ENCODE data around the gene GYPE. TPM values are rescaled to one million over a fixed set of nuclear protein-coding genes. Genes with fewer than 3 reads are reported as not detected.
"Not testable (repeated sequence)": the region's sequence is repeated elsewhere in the genome, so short reads cannot be mapped to it uniquely, and the experiment has no call there.

Gene GYPE
- 0.95 and 2.1 TPM in 2 replicates for total RNA-seq (2014; rRNA removed; shearing (Covaris generic))

DNA sequence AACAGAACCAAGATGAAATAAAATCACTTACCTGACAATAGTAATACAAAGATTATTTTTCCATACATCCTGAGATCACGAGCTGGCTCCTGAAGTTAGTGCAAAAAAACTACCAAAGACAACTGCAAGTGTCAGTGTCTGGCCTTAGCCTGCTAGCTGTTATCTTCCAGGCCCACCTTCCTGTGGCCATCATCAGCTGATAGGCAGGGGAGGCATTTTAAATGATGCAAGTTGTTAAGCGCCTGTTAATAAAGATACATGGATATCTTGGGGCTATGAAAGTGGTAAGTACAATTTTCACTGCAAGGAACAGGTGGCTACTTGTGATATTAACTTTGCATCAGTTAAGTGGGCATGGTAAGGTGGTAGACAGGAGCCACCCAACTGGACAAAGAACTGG is at the start of gene GYPE:
GYPE (minus strand) TSS at position 120 of the 400 bp plus-strand sequence; CDS start at position 68, 52 bp downstream.
- not testable (repeated sequence) for DNase-seq (ENCODE audit: low read depth in 1 of 2, low spot score in 2 of 2); H3K27ac ChIP-seq; H3K36me3 ChIP-seq; H3K9me3 ChIP-seq (replicated peaks); H3K27me3 ChIP-seq (replicated peaks); H3K4me1 ChIP-seq (replicated peaks); H3K4me3 ChIP-seq

DNA sequence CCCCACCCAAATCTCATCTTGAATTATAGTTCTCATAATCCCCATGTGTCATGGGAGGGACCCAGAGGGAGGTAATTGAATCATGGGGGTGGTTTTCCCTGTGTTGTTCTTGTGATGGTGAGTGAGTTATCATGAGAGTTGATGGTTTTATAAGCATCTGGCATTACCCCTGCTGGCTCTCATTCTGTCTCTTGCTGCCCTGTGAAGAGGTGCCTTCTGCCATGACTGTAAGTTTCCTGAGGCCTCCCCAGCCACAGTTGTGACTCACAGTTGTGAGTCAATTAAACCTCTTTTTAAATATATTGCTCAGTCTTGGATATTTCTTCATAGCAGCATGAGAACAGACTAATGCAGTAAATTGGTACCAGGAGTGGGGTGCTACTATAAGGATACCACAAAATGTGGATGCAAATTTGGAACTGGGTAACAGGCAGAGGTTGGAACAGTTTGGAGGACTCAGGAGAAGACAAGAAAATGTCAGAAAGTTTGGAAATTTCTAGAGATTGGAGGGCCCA is 46.2 kb upstream of the GYPE start:
- H3K36me3 ChIP-seq; H3K9me3 ChIP-seq (replicated peaks); DNase-seq (ENCODE audit: low read depth in 1 of 2, low spot score in 2 of 2); H3K27me3 ChIP-seq (replicated peaks); H3K4me1 ChIP-seq (replicated peaks); H3K4me3 ChIP-seq; H3K27ac ChIP-seq: not testable (repeated sequence)

DNA sequence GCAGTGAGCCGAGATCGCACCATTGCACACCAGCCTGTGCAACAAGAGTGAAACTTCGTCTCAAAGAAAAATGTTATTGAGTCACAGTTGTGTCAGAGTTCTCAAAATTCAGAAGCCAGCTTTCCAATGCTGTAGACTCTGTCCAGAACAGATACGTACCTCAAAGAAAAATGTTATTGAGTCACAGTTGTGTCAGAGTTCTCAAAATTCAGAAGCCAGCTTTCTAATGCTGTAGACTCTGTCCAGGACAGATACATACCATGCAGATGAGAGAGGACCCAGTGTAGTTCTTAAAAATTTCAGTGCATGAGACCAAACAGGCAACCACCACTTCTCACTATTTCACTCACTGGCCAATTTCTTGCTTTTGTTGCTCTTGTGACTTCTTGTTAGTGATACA is 45.6 kb upstream of the GYPE start:
- H3K36me3 ChIP-seq; H3K27me3 ChIP-seq (replicated peaks); H3K27ac ChIP-seq; H3K4me1 ChIP-seq (replicated peaks); H3K4me3 ChIP-seq; DNase-seq (ENCODE audit: low read depth in 1 of 2, low spot score in 2 of 2); H3K9me3 ChIP-seq (replicated peaks): not testable (repeated sequence)

DNA sequence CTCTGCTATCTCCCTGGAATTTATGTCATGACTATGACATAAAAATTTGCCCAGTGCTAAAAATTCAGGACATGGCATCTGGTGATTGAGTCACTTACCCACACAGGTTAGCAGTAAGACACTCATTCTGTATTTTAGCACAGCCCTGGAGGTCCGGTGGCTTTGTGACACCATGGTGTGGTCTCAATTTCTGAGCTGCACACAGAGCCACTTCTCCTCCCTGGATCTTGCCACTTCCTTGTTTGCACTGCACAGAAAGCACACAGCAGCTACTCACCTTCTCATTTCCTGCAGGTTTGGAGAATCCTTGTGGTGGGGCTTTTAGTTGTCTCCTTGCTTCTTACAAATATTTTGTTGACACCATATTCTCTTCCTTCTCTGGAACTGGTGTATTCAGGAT is 44.8 kb upstream of the GYPE start:
- not testable (repeated sequence) for H3K4me3 ChIP-seq; H3K9me3 ChIP-seq (replicated peaks); H3K27me3 ChIP-seq (replicated peaks); H3K4me1 ChIP-seq (replicated peaks); H3K36me3 ChIP-seq; DNase-seq (ENCODE audit: low read depth in 1 of 2, low spot score in 2 of 2); H3K27ac ChIP-seq

DNA sequence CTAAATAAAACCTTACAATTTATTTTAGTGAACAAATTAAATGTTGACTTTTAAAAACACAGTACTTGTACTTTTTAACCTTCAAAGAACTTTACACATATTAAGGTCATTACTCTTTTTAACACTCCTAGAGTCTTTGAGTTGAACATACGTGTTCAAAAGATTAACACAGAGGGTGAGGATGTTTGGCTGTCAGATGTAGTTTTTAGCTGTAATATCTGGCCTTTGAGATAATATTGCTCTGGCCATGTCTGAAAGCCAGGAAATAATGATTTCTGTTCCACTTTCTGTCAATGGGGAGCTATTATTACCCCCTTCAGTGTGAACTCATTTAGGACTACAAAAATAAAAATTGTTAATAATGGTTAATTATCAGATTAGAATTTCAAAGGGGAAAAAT is 42.1 kb upstream of the GYPE start:
- not testable (repeated sequence) for DNase-seq (ENCODE audit: low read depth in 1 of 2, low spot score in 2 of 2)

DNA sequence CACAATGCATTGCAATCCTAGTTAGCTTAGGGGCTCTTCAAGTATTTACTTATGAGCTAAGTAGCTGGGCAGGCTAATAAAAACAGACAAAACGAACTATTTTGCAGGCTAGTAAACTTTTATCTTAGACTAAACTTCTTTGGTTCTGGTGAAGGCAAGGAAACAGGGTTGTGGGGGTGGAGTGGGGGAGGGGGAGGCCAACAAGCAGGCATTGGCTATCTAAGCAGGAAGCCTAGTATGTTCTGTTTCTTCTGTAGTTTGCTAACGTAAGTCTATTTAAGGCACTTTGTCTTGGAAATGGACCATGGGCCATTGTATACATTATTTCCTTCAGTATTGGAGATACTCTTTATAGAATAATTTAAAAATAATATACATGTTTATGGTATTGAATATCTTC is 35.3 kb upstream of the GYPE start:
- not testable (repeated sequence) for DNase-seq (ENCODE audit: low read depth in 1 of 2, low spot score in 2 of 2); H3K27ac ChIP-seq; H3K4me3 ChIP-seq; H3K36me3 ChIP-seq; H3K27me3 ChIP-seq (replicated peaks); H3K9me3 ChIP-seq (replicated peaks); H3K4me1 ChIP-seq (replicated peaks)

More for the DNA sequence above, 42.1 kb upstream of the GYPE start:
- H3K9me3 ChIP-seq (replicated peaks); H3K27me3 ChIP-seq (replicated peaks); H3K36me3 ChIP-seq; H3K4me3 ChIP-seq; H3K27ac ChIP-seq; H3K4me1 ChIP-seq (replicated peaks): not testable (repeated sequence)

DNA sequence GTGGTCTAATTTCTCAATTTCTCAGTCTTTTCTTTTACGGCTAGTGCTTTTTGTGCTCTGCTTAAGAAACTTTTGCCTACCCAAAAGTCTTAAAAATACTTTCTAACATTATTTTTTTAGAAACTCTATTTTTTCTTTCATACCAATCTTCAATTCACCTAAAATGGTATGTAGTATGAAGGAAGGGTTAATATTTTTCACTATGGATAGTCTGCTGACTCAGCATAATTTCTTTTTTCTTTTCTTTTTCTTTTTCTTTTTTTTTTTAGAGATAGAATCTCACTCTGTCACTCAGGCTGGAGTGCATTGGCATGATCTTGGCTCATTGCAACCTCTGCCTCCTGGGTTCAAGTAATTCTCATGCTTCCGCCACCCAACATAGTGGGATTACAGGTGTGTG is 34.2 kb upstream of the GYPE start:
- no peak overlapping the region for H3K27ac ChIP-seq
- H3K4me3 ChIP-seq, result no peak overlapping the region
- DNase-seq (ENCODE audit: low read depth in 1 of 2, low spot score in 2 of 2), result no peak
- no peaks in the 10 kb centered on the region for H3K9me3 ChIP-seq (replicated peaks)
- no peaks in the 10 kb centered on the region for H3K4me1 ChIP-seq (replicated peaks)
- no peaks in the 10 kb centered on the region for H3K36me3 ChIP-seq
- H3K27me3 ChIP-seq (replicated peaks), result no peaks in the 10 kb centered on the region

DNA sequence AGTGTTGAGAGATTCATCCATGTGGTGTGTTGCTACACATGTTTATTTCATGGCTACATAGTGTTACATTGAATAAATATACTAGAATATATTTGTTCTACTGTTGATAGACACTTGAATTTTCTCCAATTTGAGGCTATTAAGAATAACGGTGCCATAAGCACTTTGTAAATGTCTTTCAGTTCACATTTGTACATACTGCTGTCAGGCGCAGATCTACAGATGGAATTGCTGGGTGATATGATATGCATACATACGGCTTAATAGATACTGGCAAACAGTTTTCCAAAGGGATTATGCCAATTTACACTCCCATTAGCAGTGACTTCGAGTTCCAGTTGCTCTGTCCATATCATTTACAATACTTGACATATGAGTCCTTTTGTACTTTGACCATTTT is 33.5 kb upstream of the GYPE start:
- H3K9me3 ChIP-seq (replicated peaks); H3K4me1 ChIP-seq (replicated peaks); H3K27me3 ChIP-seq (replicated peaks); H3K27ac ChIP-seq; H3K36me3 ChIP-seq; H3K4me3 ChIP-seq; DNase-seq (ENCODE audit: low read depth in 1 of 2, low spot score in 2 of 2): not testable (repeated sequence)

DNA sequence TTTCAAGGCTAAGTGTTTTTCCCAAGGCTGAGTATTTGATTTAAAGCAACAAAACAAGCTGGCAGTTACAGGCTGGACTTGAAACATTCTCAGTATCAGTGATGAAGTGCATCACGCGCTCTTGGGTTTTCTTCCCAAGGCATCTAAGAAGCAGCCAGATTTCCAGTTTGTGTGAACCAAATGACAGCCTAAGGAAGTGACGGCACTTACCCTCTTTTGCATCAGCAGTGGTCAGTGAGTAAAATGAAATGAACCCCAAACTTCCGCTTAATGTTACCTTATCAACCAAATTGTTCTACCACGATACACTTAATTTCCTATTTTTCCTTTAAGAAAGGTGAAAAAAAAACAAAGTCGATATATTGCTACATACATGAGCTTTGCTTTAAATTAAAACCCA is 15.8 kb upstream of the GYPE start:
- no peaks in the 10 kb centered on the region for H3K27me3 ChIP-seq (replicated peaks)
- H3K9me3 ChIP-seq (replicated peaks), result no peaks in the 10 kb centered on the region
- H3K4me1 ChIP-seq (replicated peaks), result no peaks in the 10 kb centered on the region
- no peak overlapping the region for H3K4me3 ChIP-seq
- no peaks in the 10 kb centered on the region for H3K36me3 ChIP-seq
- no peak for DNase-seq (ENCODE audit: low read depth in 1 of 2, low spot score in 2 of 2)
- H3K27ac ChIP-seq, result no peak overlapping the region

DNA sequence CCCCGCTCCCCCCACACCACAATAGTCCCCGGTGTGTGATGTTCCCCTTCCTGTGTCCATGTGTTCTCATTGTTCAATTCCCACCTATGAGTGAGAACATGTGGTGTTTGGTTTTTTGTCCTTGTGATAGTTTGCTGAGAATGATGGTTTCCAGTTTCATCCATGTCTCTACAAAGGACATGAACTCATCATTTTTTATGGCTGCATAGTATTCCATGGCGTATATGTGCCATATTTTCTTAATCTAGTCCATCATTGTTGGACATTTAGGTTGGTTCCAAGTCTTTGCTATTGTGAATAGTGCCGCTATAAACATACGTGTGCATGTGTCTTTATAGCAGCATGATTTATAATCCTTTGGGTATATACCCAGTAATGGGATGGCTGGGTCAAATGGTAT is 11.1 kb upstream of the GYPE start:
- H3K4me3 ChIP-seq; H3K36me3 ChIP-seq; H3K9me3 ChIP-seq (replicated peaks); H3K27ac ChIP-seq; H3K4me1 ChIP-seq (replicated peaks); DNase-seq (ENCODE audit: low read depth in 1 of 2, low spot score in 2 of 2); H3K27me3 ChIP-seq (replicated peaks): not testable (repeated sequence)

DNA sequence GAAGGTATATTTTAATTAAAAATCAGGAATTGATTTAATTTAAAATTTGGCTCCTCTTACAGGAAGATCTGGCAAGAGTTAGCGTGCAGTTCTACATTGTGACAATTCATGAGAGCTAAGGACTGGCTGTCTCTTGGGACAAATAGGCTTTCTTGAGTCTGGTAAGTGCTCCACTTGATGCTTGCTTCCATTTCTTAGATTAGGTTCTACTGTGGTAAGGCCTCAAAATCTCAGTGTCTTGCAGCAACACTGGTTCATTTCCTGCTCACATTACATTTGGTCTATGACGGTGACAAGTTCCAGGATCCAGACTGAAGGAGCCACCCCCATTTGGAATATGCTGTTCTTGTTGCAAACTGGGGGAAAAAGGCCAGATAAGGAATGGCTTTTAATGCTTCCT is 7.1 kb upstream of the GYPE start:
- not testable (repeated sequence) for H3K4me1 ChIP-seq (replicated peaks); H3K36me3 ChIP-seq; H3K27me3 ChIP-seq (replicated peaks); DNase-seq (ENCODE audit: low read depth in 1 of 2, low spot score in 2 of 2); H3K9me3 ChIP-seq (replicated peaks)
- H3K27ac ChIP-seq, result peak overlapping the region; percentile 79
- peak overlapping the region; percentile 56 for H3K4me3 ChIP-seq

DNA sequence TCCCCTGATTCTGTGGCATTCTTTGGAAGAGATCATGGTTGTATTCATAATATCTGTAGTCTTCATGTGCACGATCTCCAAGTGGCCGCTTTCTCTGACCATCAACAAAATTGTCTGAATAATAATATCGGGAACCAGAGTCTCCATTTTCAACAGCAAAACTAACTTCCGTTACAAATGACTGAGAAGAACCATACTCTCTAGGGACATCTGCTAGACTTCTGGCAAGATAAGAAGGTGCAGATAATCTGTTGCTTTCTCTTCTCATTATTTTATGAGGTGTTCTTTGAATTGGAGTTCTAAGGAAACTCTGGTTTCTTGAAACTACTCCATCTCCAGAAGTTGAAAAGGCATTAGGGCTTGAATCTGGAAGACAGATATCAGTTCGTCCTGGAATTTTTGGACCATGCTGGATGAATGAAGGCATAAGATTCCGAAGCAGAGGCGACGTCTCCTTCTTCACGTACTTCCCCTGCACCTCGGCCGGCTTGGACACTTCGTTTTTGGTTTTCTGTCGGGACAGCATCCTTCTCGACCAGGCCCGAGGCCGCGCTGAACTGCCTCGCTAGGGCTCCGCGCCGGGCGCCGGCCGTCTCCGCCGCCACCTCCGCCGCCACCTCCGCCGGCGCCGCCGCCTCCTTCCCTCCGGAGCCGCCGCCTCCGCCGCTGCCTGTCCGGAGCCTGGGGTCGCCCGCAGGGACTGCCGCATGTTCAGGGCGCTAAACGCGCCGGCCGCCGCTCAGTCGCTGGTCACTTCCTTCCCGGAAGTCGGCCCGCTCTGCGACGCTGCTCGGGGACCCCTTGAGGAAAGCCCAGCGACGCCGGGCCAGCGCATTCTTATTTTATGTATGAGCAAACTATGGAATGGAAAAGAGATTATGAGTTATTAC is 6.4 kb upstream of the GYPE start:
- peak; percentile 52 to 64 for DNase-seq (ENCODE audit: low read depth in 1 of 2, low spot score in 2 of 2)
- Histone ChIP-seq H3K4me3 (peak overlapping the region; percentile 56), H3K27ac (peak overlapping the region; percentile 79)
- not testable (repeated sequence) for H3K4me1 ChIP-seq (replicated peaks); H3K36me3 ChIP-seq; H3K9me3 ChIP-seq (replicated peaks); H3K27me3 ChIP-seq (replicated peaks)

DNA sequence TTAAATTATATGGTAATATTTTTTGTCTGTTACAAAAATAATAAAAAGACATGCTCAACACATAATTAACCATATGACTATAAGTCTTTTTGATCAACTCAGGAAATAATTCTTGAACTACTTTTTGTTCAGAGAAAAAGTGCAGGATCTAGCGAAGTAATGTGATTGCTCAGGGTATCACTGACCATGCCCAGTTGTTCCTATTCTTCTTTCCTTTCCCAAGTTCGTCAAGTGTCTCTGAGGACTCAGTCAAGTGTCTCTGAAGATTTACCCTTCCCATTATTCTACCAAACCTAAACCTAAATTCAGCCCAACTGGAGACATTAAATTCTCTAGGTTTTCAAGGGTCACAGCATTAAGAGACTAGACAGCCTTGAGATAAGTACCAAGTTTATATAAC is 5.5 kb upstream of the GYPE start:
- not testable (repeated sequence) for H3K4me1 ChIP-seq (replicated peaks); H3K9me3 ChIP-seq (replicated peaks); H3K27ac ChIP-seq; H3K27me3 ChIP-seq (replicated peaks); H3K36me3 ChIP-seq
- peak overlapping the region; percentile 56 for H3K4me3 ChIP-seq
- DNase-seq (ENCODE audit: low read depth in 1 of 2, low spot score in 2 of 2), result peak in 1 of 2 experiments; percentile 37

DNA sequence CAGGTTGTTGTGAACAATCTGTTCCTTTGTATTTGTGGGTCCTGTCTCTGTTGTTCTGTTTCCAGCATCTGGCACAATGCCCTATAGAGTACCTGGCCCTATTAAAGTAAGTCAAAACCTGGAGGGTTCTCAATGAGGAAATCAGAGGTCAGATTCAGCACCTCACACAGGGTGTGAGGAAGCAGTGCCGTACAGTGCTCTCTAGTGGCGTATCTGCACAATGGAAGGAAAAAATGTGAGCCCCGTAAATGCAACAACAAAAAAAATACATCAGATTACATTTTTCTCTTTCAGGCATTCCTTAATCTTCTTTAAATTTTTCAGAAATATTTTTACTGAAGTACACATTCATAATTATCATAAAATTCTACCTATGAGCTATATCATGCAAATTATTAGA is 2.5 kb upstream of the GYPE start:
- H3K27me3 ChIP-seq (replicated peaks); H3K9me3 ChIP-seq (replicated peaks); DNase-seq (ENCODE audit: low read depth in 1 of 2, low spot score in 2 of 2); H3K36me3 ChIP-seq; H3K27ac ChIP-seq; H3K4me3 ChIP-seq; H3K4me1 ChIP-seq (replicated peaks): not testable (repeated sequence)

DNA sequence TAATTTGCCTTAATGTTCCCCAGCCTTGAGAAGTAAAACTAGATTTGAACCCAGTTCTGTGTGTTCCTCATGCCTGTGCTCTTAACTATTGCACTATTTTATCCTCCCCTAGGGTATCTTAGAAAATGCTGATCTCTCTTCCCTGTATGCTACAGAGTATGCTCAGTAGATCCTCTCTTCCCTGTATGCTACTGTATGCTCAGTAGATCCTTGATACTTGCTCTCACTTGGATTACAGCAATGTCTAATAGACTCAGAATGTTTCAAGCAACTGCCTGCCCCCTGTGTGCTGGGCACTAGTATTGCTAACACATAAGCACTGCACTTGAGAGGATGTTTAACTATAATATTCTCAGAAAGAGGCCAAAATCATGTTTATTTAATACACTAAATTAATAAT is 928 bp downstream of the GYPE start:
- H3K9me3 ChIP-seq (replicated peaks); H3K4me1 ChIP-seq (replicated peaks); H3K36me3 ChIP-seq; H3K27ac ChIP-seq; H3K4me3 ChIP-seq; H3K27me3 ChIP-seq (replicated peaks); DNase-seq (ENCODE audit: low read depth in 1 of 2, low spot score in 2 of 2): not testable (repeated sequence)

Measured in SJSA1 (cell line).